ENCODE data around the gene PRLH. TPM values are rescaled to one million over a fixed set of nuclear protein-coding genes. Genes with fewer than 3 reads are reported as not detected.

PRLH gene
- total and polyA plus RNA-seq, 2 of the 13 experiments (the other 11 are each of a cell fraction or from before 2014, with no cell fraction given): not detected

DNA sequence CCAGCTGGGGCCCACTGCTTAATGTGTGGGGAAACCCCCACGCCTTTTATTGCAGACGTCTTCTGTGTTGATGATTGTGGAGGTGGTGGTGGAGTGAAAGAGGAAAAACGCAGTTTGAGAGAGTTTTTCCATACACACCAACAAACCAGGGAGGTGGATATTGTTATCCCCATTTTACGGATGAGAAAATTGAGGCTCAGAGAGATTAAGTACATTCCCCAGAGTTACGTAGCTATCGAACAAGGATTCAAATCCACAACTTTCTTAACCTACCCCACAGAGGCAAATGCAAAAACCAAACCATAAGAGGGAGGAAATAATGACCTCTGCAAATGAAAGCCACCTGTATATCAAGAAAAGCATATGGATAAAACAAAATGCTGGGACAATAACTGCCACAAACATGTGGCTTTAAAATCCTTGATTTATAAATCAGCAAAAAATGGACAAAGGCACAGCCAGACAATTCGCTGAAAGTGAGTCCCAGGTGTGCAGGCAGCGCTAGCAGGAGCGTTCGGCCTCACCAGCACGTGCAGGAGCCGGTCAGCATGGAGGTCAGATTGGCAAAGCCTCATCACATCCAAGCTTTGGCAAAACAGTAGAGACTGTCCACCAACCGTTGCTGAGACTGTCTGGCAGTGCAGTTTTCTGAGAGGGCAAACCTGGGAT, 36.8 kb downstream of the PRLH start (continued):
- TF ChIP-seq, protein P1, sequence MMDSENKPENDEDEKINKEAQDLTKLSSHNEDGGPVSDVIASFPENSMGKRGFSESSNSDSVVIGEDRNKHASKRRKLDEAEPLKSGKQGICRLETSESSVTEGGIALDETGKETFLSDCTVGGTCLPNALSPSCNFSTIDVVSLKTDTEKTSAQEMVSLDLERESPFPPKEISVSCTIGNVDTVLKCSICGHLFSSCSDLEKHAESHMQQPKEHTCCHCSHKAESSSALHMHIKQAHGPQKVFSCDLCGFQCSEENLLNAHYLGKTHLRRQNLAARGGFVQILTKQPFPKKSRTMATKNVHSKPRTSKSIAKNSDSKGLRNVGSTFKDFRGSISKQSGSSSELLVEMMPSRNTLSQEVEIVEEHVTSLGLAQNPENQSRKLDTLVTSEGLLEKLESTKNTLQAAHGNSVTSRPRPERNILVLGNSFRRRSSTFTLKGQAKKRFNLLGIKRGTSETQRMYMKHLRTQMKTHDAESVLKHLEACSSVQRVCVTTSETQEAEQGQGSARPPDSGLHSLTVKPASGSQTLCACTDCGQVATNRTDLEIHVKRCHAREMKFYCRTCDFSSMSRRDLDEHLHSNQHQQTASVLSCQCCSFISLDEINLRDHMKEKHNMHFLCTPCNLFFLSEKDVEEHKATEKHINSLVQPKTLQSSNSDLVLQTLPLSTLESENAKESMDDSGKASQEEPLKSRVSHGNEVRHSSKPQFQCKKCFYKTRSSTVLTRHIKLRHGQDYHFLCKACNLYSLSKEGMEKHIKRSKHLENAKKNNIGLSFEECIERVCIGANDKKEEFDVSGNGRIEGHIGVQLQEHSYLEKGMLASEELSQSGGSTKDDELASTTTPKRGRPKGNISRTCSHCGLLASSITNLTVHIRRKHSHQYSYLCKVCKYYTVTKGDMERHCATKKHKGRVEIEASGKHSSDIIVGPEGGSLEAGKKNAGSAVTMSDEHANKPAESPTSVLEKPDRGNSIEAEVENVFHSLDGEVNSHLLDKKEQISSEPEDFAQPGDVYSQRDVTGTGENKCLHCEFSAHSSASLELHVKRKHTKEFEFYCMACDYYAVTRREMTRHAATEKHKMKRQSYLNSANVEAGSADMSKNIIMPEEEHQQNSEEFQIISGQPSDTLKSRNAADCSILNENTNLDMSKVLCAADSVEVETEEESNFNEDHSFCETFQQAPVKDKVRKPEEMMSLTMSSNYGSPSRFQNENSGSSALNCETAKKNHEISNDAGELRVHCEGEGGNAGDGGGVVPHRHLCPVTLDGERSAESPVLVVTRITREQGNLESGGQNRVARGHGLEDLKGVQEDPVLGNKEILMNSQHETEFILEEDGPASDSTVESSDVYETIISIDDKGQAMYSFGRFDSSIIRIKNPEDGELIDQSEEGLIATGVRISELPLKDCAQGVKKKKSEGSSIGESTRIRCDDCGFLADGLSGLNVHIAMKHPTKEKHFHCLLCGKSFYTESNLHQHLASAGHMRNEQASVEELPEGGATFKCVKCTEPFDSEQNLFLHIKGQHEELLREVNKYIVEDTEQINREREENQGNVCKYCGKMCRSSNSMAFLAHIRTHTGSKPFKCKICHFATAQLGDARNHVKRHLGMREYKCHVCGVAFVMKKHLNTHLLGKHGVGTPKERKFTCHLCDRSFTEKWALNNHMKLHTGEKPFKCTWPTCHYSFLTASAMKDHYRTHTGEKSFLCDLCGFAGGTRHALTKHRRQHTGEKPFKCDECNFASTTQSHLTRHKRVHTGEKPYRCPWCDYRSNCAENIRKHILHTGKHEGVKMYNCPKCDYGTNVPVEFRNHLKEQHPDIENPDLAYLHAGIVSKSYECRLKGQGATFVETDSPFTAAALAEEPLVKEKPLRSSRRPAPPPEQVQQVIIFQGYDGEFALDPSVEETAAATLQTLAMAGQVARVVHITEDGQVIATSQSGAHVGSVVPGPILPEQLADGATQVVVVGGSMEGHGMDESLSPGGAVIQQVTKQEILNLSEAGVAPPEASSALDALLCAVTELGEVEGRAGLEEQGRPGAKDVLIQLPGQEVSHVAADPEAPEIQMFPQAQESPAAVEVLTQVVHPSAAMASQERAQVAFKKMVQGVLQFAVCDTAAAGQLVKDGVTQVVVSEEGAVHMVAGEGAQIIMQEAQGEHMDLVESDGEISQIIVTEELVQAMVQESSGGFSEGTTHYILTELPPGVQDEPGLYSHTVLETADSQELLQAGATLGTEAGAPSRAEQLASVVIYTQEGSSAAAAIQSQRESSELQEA (CRISPR knock-in tag; IDR thresholded peaks at IDR 0.05; ENCODE audit: not compliant biosample characterization): peak; percentile 24
- TF ChIP-seq RCOR2 (CRISPR knock-in tag; IDR thresholded peaks at IDR 0.05) (peak; percentile 25; the same call in 1 of the 2 replicates), ZNF10 (CRISPR knock-in tag; IDR thresholded peaks at IDR 0.05; ENCODE audit: borderline replicate concordance, low read depth) (no peak), ZNF143 (CRISPR knock-in tag; IDR thresholded peaks at IDR 0.05) (no peak), PHB2 (IDR thresholded peaks at IDR 0.05; ENCODE audit: partially characterized antibody) (no peak), FOXA3 (CRISPR knock-in tag; IDR thresholded peaks at IDR 0.05) (0 out of 2 replicates have a peak, but pooled peaks have one; percentile 10), ZKSCAN8 (CRISPR knock-in tag; IDR thresholded peaks at IDR 0.05; ENCODE audit: borderline replicate concordance) (0 out of 2 replicates have a peak, but pooled peaks have one; percentile 20), TP53 (CRISPR knock-in tag; conservative IDR thresholded peaks at IDR 0.05) (no peak), ISX (CRISPR knock-in tag; conservative IDR thresholded peaks at IDR 0.05) (no peak), RELA (CRISPR knock-in tag; IDR thresholded peaks at IDR 0.05) (no peak), LCORL (IDR thresholded peaks at IDR 0.05) (no peak), LCORL (CRISPR knock-in tag; IDR thresholded peaks at IDR 0.05) (no peak)
- TF ChIP-seq, protein P2, sequence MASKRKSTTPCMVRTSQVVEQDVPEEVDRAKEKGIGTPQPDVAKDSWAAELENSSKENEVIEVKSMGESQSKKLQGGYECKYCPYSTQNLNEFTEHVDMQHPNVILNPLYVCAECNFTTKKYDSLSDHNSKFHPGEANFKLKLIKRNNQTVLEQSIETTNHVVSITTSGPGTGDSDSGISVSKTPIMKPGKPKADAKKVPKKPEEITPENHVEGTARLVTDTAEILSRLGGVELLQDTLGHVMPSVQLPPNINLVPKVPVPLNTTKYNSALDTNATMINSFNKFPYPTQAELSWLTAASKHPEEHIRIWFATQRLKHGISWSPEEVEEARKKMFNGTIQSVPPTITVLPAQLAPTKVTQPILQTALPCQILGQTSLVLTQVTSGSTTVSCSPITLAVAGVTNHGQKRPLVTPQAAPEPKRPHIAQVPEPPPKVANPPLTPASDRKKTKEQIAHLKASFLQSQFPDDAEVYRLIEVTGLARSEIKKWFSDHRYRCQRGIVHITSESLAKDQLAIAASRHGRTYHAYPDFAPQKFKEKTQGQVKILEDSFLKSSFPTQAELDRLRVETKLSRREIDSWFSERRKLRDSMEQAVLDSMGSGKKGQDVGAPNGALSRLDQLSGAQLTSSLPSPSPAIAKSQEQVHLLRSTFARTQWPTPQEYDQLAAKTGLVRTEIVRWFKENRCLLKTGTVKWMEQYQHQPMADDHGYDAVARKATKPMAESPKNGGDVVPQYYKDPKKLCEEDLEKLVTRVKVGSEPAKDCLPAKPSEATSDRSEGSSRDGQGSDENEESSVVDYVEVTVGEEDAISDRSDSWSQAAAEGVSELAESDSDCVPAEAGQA (IDR thresholded peaks at IDR 0.05; ENCODE audit: low read depth): 0 out of 2 replicates have a peak, but pooled peaks have one; percentile 10
- TF ChIP-seq, protein P2 (CRISPR knock-in tag; IDR thresholded peaks at IDR 0.05; ENCODE audit: borderline replicate concordance): no peak
